IPS-18a (cell line): ENCODE measurements around the gene SLCO3A1.

Experiments used
- H3K27ac ChIP-seq: one replicate; pipeline ENCODE4 v1.5.1; 2013; ENCODE audit warnings: low read length
- H3K27me3 ChIP-seq: one replicate; pipeline ENCODE4 v1.6.1; 2013; ENCODE audit warnings: mild to moderate bottlenecking, low read length; ENCODE audit not compliant: control insufficient read depth, insufficient read depth
- H3K36me3 ChIP-seq: one replicate; pipeline ENCODE4 v1.6.1; 2013; ENCODE audit warnings: low read depth, low read length; ENCODE audit not compliant: control insufficient read depth
- H3K4me1 ChIP-seq: one replicate; pipeline ENCODE4 v1.6.1; 2013; ENCODE audit warnings: low read depth, low read length; ENCODE audit not compliant: control insufficient read depth
- H3K4me3 ChIP-seq: one replicate; pipeline ENCODE4 v1.5.1; 2013; ENCODE audit warnings: low read length
- H3K9ac ChIP-seq: one replicate; pipeline ENCODE4 v1.6.1; 2013; ENCODE audit warnings: mild to moderate bottlenecking, low read length, moderate library complexity
- H3K9me3 ChIP-seq: one replicate; pipeline ENCODE4 v1.6.1; 2013; ENCODE audit warnings: low read depth, low read length; ENCODE audit not compliant: control insufficient read depth

Gene SLCO3A1

GRCh38 chr15:92018535-92019239 is 165.2 kb downstream of the SLCO3A1 start:
- Histone ChIP-seq H3K36me3 (no peaks in the 10 kb centered on the region), H3K4me3 (no peak overlapping the region), H3K9me3 (no peaks in the 10 kb centered on the region), H3K9ac (no peak overlapping the region), H3K27ac (no peak overlapping the region), H3K4me1 (peaks cover under 1% of the 10 kb centered on the region), H3K27me3 (no peaks in the 10 kb centered on the region)

GRCh38 chr15:92019706-92020105 is 166.2 kb downstream of the SLCO3A1 start:
- no peak overlapping the region for H3K9ac ChIP-seq
- no peak overlapping the region for H3K27ac ChIP-seq
- no peaks in the 10 kb centered on the region for H3K9me3 ChIP-seq
- no peaks in the 10 kb centered on the region for H3K36me3 ChIP-seq
- H3K27me3 ChIP-seq, result no peaks in the 10 kb centered on the region
- H3K4me1 ChIP-seq, result peaks cover 2% of the 10 kb centered on the region
- no peak overlapping the region for H3K4me3 ChIP-seq

- Histone ChIP-seq H3K36me3 (no peaks in the 10 kb centered on the region), H3K27ac (no peak overlapping the region), H3K4me3 (no peak overlapping the region), H3K4me1 (peaks cover 2% of the 10 kb centered on the region), H3K9ac (no peak overlapping the region), H3K9me3 (no peaks in the 10 kb centered on the region), H3K27me3 (no peaks in the 10 kb centered on the region)
These were observed 166.7 kb downstream of the SLCO3A1 start for GRCh38 chr15:92020207-92020606.

GRCh38 chr15:92020804-92021203 is 167.3 kb downstream of the SLCO3A1 start:
- Histone ChIP-seq H3K27ac (no peak overlapping the region), H3K4me3 (no peak overlapping the region)

GRCh38 chr15:92021792-92022191 is 168.3 kb downstream of the SLCO3A1 start:
- peaks cover 2% of the 10 kb centered on the region for H3K4me1 ChIP-seq
- H3K27me3 ChIP-seq, result no peaks in the 10 kb centered on the region
- no peaks in the 10 kb centered on the region for H3K9me3 ChIP-seq
- no peak overlapping the region for H3K27ac ChIP-seq
- H3K9ac ChIP-seq, result no peak overlapping the region
- no peaks in the 10 kb centered on the region for H3K36me3 ChIP-seq
- H3K4me3 ChIP-seq, result no peak overlapping the region

More at GRCh38 chr15:92020804-92021203, 167.3 kb downstream of the SLCO3A1 start:
- Histone ChIP-seq H3K9ac (no peak overlapping the region), H3K9me3 (no peaks in the 10 kb centered on the region), H3K27me3 (no peaks in the 10 kb centered on the region), H3K36me3 (no peaks in the 10 kb centered on the region), H3K4me1 (peaks cover 2% of the 10 kb centered on the region)

- Histone ChIP-seq H3K4me1 (peaks cover 2% of the 10 kb centered on the region), H3K27me3 (no peaks in the 10 kb centered on the region), H3K9me3 (no peaks in the 10 kb centered on the region), H3K36me3 (no peaks in the 10 kb centered on the region), H3K27ac (no peak overlapping the region), H3K4me3 (no peak overlapping the region), H3K9ac (no peak overlapping the region)
These were observed 170.5 kb downstream of the SLCO3A1 start for GRCh38 chr15:92023965-92024364.

- Histone ChIP-seq H3K36me3 (no peaks in the 10 kb centered on the region), H3K4me1 (peaks cover 7% of the 10 kb centered on the region)
These were observed 172.3 kb downstream of the SLCO3A1 start for GRCh38 chr15:92025706-92026270.

GRCh38 chr15:92028389-92028724 is 174.8 kb downstream of the SLCO3A1 start:
- H3K36me3 ChIP-seq, result no peaks in the 10 kb centered on the region
- H3K9ac ChIP-seq, result no peak overlapping the region
- H3K27me3 ChIP-seq, result no peaks in the 10 kb centered on the region

More at GRCh38 chr15:92025706-92026270, 172.3 kb downstream of the SLCO3A1 start:
- Histone ChIP-seq H3K27me3 (no peaks in the 10 kb centered on the region), H3K9ac (no peak overlapping the region), H3K27ac (no peak overlapping the region), H3K9me3 (no peaks in the 10 kb centered on the region), H3K4me3 (no peak overlapping the region)

GRCh38 chr15:92029767-92030166 is 176.3 kb downstream of the SLCO3A1 start:
- Histone ChIP-seq H3K9me3 (no peaks in the 10 kb centered on the region), H3K27me3 (no peaks in the 10 kb centered on the region), H3K9ac (no peak overlapping the region), H3K36me3 (no peaks in the 10 kb centered on the region), H3K4me3 (no peak overlapping the region), H3K4me1 (peaks cover 15% of the 10 kb centered on the region), H3K27ac (no peak overlapping the region)

More at GRCh38 chr15:92028389-92028724, 174.8 kb downstream of the SLCO3A1 start:
- Histone ChIP-seq H3K4me1 (peaks cover 17% of the 10 kb centered on the region), H3K9me3 (no peaks in the 10 kb centered on the region), H3K4me3 (no peak overlapping the region), H3K27ac (no peak overlapping the region)

- Histone ChIP-seq H3K4me1 (peaks cover 21% of the 10 kb centered on the region), H3K27me3 (no peaks in the 10 kb centered on the region), H3K9ac (no peak overlapping the region), H3K9me3 (no peaks in the 10 kb centered on the region), H3K4me3 (no peak overlapping the region), H3K36me3 (no peaks in the 10 kb centered on the region), H3K27ac (no peak overlapping the region)
These were observed 179.8 kb downstream of the SLCO3A1 start for GRCh38 chr15:92033314-92033713.

GRCh38 chr15:92033723-92034122 is 180.2 kb downstream of the SLCO3A1 start:
- Histone ChIP-seq H3K4me3 (no peak overlapping the region), H3K27me3 (no peaks in the 10 kb centered on the region), H3K9ac (no peak overlapping the region), H3K9me3 (no peaks in the 10 kb centered on the region), H3K4me1 (peaks cover 21% of the 10 kb centered on the region), H3K36me3 (no peaks in the 10 kb centered on the region), H3K27ac (no peak overlapping the region)

GRCh38 chr15:92034227-92034626 is 180.7 kb downstream of the SLCO3A1 start:
- Histone ChIP-seq H3K27ac (no peak overlapping the region), H3K9me3 (no peaks in the 10 kb centered on the region), H3K4me3 (no peak overlapping the region), H3K27me3 (no peaks in the 10 kb centered on the region), H3K36me3 (no peaks in the 10 kb centered on the region), H3K4me1 (peaks cover 21% of the 10 kb centered on the region), H3K9ac (no peak overlapping the region)
